CD4-positive, alpha-beta T cell treated with Interleukin-6 for 4 hours (primary cell): ENCODE measurements around the gene GNG14.
"Not testable (repeated sequence)": the region's sequence is repeated elsewhere in the genome, so short reads cannot be mapped to it uniquely, and the experiment has no call there.

Source experiments
- DNase-seq: peaks from one replicate; pipeline ENCODE4 v3.0.0-alpha.2; 2020; ENCODE audit warnings: mixed read lengths

Gene GNG14

GRCh38 chr19:12725612-12726011 is 37.8 kb downstream of the GNG14 start:
- not testable (repeated sequence) for DNase-seq

- DNase-seq = no peak
These were observed 39.2 kb downstream of the GNG14 start for GRCh38 chr19:12726988-12727316.

GRCh38 chr19:12727745-12728433 is 40.1 kb downstream of the GNG14 start:
- no peak for DNase-seq

GRCh38 chr19:12730064-12730463 is 42.3 kb downstream of the GNG14 start:
- no peak for DNase-seq

- DNase-seq = no peak
These were observed 43.5 kb downstream of the GNG14 start for GRCh38 chr19:12731337-12731736.

GRCh38 chr19:12733369-12734214 is 45.8 kb downstream of the GNG14 start:
- peak; percentile 52 for DNase-seq

GRCh38 chr19:12736995-12737834 is 49.4 kb downstream of the GNG14 start, which contains the start of gene GET3:
GET3 (plus strand) TSS chr19:12737497; CDS start chr19:12737506, 9 bp downstream.
- peak; percentile 78 for DNase-seq

- no peak for DNase-seq
These were observed 50.1 kb downstream of the GNG14 start for GRCh38 chr19:12737835-12738351.
